HepG2 (cell line): Measurements from ENCODE around the gene RHBG. TPM values are rescaled to one million over a fixed set of nuclear protein-coding genes. Genes with fewer than 3 reads are reported as not detected.

Source experiments
- ARID5B ChIP-seq: IDR thresholded peaks from 2 replicates; pipeline ENCODE4 v1.4.0; 2020; ENCODE audit warnings: mild to moderate bottlenecking, missing genetic modification reagents
- ARNTL ChIP-seq: sonication (generic); formaldehyde crosslinking; IDR thresholded peaks from 2 replicates; pipeline ENCODE4 v1.4.0; 2020; ENCODE audit warnings: mild to moderate bottlenecking, missing genetic modification reagents
- HMGXB4 ChIP-seq, 2 experiments: sonication (generic) in 1 of 2; formaldehyde crosslinking in 1 of 2; IDR thresholded peaks; 2 replicates each; pipeline versions ENCODE4 v1.4.0 to v1.6.1; 2018 to 2020; ENCODE audit warnings: missing genetic modification reagents in 2 of 2, borderline replicate concordance in 1 of 2, low read depth in 1 of 2, mild to moderate bottlenecking in 1 of 2, missing biosample characterization in 1 of 2
- HNRNPLL ChIP-seq: fragments of 200-400 bp; formaldehyde crosslinking; IDR thresholded peaks from 2 replicates; pipeline ENCODE4 v1.6.1; 2017; ENCODE audit warnings: mild to moderate bottlenecking, low read depth, low read length; ENCODE audit not compliant: poor library complexity, severe bottlenecking
- KDM5B ChIP-seq: sonication (generic); formaldehyde crosslinking; IDR thresholded peaks from 2 replicates; pipeline ENCODE4 v1.4.0; 2020; ENCODE audit warnings: missing genetic modification reagents, mild to moderate bottlenecking, borderline replicate concordance
- KMT2B ChIP-seq: IDR thresholded peaks from 2 replicates; pipeline ENCODE4 v1.6.1; 2016; ENCODE audit warnings: missing genetic modification reagents, missing compliant biosample characterization
- PBX3 ChIP-seq: sonication (generic); formaldehyde crosslinking; IDR thresholded peaks from 2 replicates; pipeline ENCODE4 v1.8.1; 2023; ENCODE audit warnings: missing genetic modification reagents, inconsistent platforms, borderline replicate concordance
- RFXAP ChIP-seq: sonication (generic); formaldehyde crosslinking; IDR thresholded peaks from 2 replicates; pipeline ENCODE4 v1.4.0; 2020; ENCODE audit warnings: missing genetic modification reagents, borderline replicate concordance
- SALL1 ChIP-seq: sonication (generic); formaldehyde crosslinking; IDR thresholded peaks from 2 replicates; pipeline ENCODE4 v1.8.0; 2022; ENCODE audit warnings: mild to moderate bottlenecking, missing genetic modification reagents
- SKI ChIP-seq: fragments of 450-650 bp; IDR thresholded peaks from one replicate; pipeline ENCODE4 v1.6.1; 2018; ENCODE audit warnings: mild to moderate bottlenecking; ENCODE audit not compliant: partially characterized antibody
- TERF1 ChIP-seq: sonication (generic); formaldehyde crosslinking; IDR thresholded peaks from 2 replicates; pipeline ENCODE4 v1.8.0; 2022; ENCODE audit warnings: mild to moderate bottlenecking, missing genetic modification reagents, moderate library complexity
- YEATS2 ChIP-seq: sonication (generic); formaldehyde crosslinking; IDR thresholded peaks from 2 replicates; pipeline ENCODE4 v1.4.0; 2020; ENCODE audit warnings: missing genetic modification reagents, borderline replicate concordance
- ZNF124 ChIP-seq: sonication (generic); formaldehyde crosslinking; IDR thresholded peaks from 2 replicates; pipeline ENCODE4 v1.4.0; 2020; ENCODE audit warnings: missing genetic modification reagents
- ZNF260 ChIP-seq: sonication (generic); formaldehyde crosslinking; IDR thresholded peaks from 2 replicates; pipeline ENCODE4 v1.4.0; 2020; ENCODE audit warnings: missing genetic modification reagents, low read depth, mild to moderate bottlenecking, borderline replicate concordance
- ZNF333 ChIP-seq: sonication (generic); formaldehyde crosslinking; IDR thresholded peaks from 2 replicates; pipeline ENCODE4 v1.4.0; 2020; ENCODE audit warnings: mild to moderate bottlenecking, missing genetic modification reagents, borderline replicate concordance
- ZNF549 ChIP-seq: sonication (generic); formaldehyde crosslinking; IDR thresholded peaks from 2 replicates; pipeline ENCODE4 v1.5.0; 2020; ENCODE audit warnings: missing genetic modification reagents
- ZNF670 ChIP-seq: sonication (generic); formaldehyde crosslinking; IDR thresholded peaks from 2 replicates; pipeline ENCODE4 v1.8.0; 2022; ENCODE audit warnings: mild to moderate bottlenecking, missing genetic modification reagents, borderline replicate concordance
- ZSCAN21 ChIP-seq: sonication (generic); formaldehyde crosslinking; IDR thresholded peaks from 2 replicates; pipeline ENCODE4 v1.8.0; 2022; ENCODE audit warnings: mild to moderate bottlenecking, missing genetic modification reagents, moderate library complexity, borderline replicate concordance
- polyA plus RNA-seq, 8 experiments: library from polyadenylated mRNA; depleted of rRNA in 3 of 8; stranded (reverse) in 7 of 8; unstranded in 1 of 8; fragments of >200 nt; fragmentation: Illumina TruSeq in 4 of 8; extraction: Trizol in 4 of 8; gene quantifications; 2 replicates each; pipeline versions ENCODE4 v1.2.1 to v1.2.3, GENCODE V29; 2011 to 2016; ENCODE audit warnings: low read depth in 4 of 8, missing spikeins in 1 of 8, mixed read lengths in 1 of 8; ENCODE audit not compliant: insufficient read depth in 1 of 8
- total RNA-seq, 5 experiments: library from RNA; depleted of rRNA; stranded (reverse); fragments of >200 nt; fragmentation: Illumina TruSeq; extraction: Trizol; gene quantifications; 2 replicates each; pipeline ENCODE4 v1.2.3, GENCODE V29; 2016; ENCODE audit warnings: low read depth in 1 of 5

Gene RHBG
- total and polyA plus RNA-seq, 2 of the 13 experiments (the other 11 are each of a cell fraction or from before 2014, with no cell fraction given), result 61.8 to 73.5 TPM

GRCh38 chr1:156338180-156338976 lies 30.6 kb upstream of the RHBG start, which contains the start of the genes CCT3 and TSACC (continued):
- TF ChIP-seq SKI, result peak; percentile 16
- no peak; the same call in none of the 2 replicates for TF ChIP-seq ZNF124 (CRISPR knock-in tag)
- 0 out of 2 replicates have a peak, but pooled peaks have one; percentile 39 for TF ChIP-seq ARNTL (CRISPR knock-in tag)
- TF ChIP-seq ZSCAN21 (CRISPR knock-in tag), result peak; percentile 85
- TF ChIP-seq YEATS2 (CRISPR knock-in tag), result peak; percentile 89; the same call in 1 of the 2 replicates
- TF ChIP-seq ZNF260 (CRISPR knock-in tag), result no peak
- TF ChIP-seq ARID5B, result peak; percentile 31; the same call in 1 of the 2 replicates
- TF ChIP-seq TERF1 (CRISPR knock-in tag), result no peak
- TF ChIP-seq ZNF333 (CRISPR knock-in tag), result no peak
- peak; percentile 70; the same call in 1 of the 2 replicates for TF ChIP-seq PBX3 (CRISPR knock-in tag)
- TF ChIP-seq RFXAP (CRISPR knock-in tag), result peak; percentile 15; the same call in 1 of the 2 replicates
- peak in 1 of 2 experiments; percentile 48; a peak in 1 of 4 replicates for TF ChIP-seq HMGXB4 (CRISPR knock-in tag; IDR thresholded peaks at IDR 0.05; ENCODE audit: borderline replicate concordance in 1 of 2, low read depth in 1 of 2)
- TF ChIP-seq SALL1, result peak; percentile 56
- TF ChIP-seq KDM5B (CRISPR knock-in tag), result peak; percentile 60; the same call in 1 of the 2 replicates
- no peak for TF ChIP-seq ZNF549 (CRISPR knock-in tag)
- peak; percentile 81 for TF ChIP-seq KMT2B (CRISPR knock-in tag)
- TF ChIP-seq ZNF670, result peak; percentile 49; the same call in 1 of the 2 replicates
- peak; percentile 89 for TF ChIP-seq HNRNPLL
